NCI-H460 (cell line): Measurements from ENCODE around the gene MPRIP. TPM values are rescaled to one million over a fixed set of nuclear protein-coding genes. Genes with fewer than 3 reads are reported as not detected.

Experiments
- small RNA-seq, 2 experiments: library from RNA; depleted of rRNA; stranded (forward); fragments of <200 nt; gene quantifications; one replicate each; pipeline ENCODE3, GENCODE V24; 2014
- total RNA-seq: library from RNA; depleted of rRNA; stranded (reverse); fragments of >200 nt; shearing (Covaris generic); gene quantifications from 2 replicates; pipeline ENCODE4 v1.2.3, GENCODE V29; 2014; rRNA removed

Gene MPRIP
- total RNA-seq, 1 experiment from 2014 or later = 87.9 TPM

Small RNAs within 50 kb of the gene (small RNA-seq; reads per million reads assigned to genes)
- gene RNU6-767P = 0 reads per million in 2 experiments

Other genes with a start within 250 kb of the MPRIP start
- not detected in 2 replicates for gene TNFRSF13B, start 70.3 kb upstream of the MPRIP start, total RNA-seq
- gene PLD6, start 163.9 kb downstream of the MPRIP start, total RNA-seq = 10.2 and 11.7 TPM in 2 replicates
- 24.2 and 27.1 TPM in 2 replicates for gene FLCN, start 194.7 kb downstream of the MPRIP start, total RNA-seq
- gene COPS3, start 238.8 kb downstream of the MPRIP start, total RNA-seq = 88.0 and 89.3 TPM in 2 replicates